Smooth muscle cell (in vitro differentiated cells): ENCODE data around the gene LSP1. TPM values are rescaled to one million over a fixed set of nuclear protein-coding genes. Genes with fewer than 3 reads are reported as not detected.
A peak's percentile ranks its signal among the peaks of the same experiment; 100 is the strongest.

ENCODE experiments used
- DNase-seq: peaks from one replicate; lab custom pipeline; 2025; ENCODE audit not compliant: unreplicated experiment; lab: John Stamatoyannopoulos, UW
- H2AFZ ChIP-seq: fragments of 200-600 bp; sonication (generic); 2 replicates; pipeline ENCODE4 v1.6.0; 2016; ENCODE audit warnings: antibody characterized with exemption, low read depth, mild to moderate bottlenecking
- H3F3A ChIP-seq: fragments of 200-600 bp; sonication (generic); 2 replicates; pipeline ENCODE4 v1.6.0; 2017; ENCODE audit warnings: antibody characterized with exemption, low read depth
- H3K27ac ChIP-seq: fragments of 200-600 bp; sonication (generic); 2 replicates; pipeline ENCODE4 v1.5.1; 2016; ENCODE audit warnings: low read depth, mild to moderate bottlenecking
- H3K27me3 ChIP-seq: fragments of 200-600 bp; sonication (generic); 2 replicates; pipeline ENCODE4 v1.6.1; 2016; ENCODE audit warnings: low read depth, mild to moderate bottlenecking
- H3K36me3 ChIP-seq: fragments of 200-600 bp; sonication (generic); 2 replicates; pipeline ENCODE4 v1.5.1; 2016; ENCODE audit warnings: low read depth
- H3K4me1 ChIP-seq: fragments of 200-600 bp; sonication (generic); 2 replicates; pipeline ENCODE4 v1.5.1; 2016; ENCODE audit warnings: low read depth
- H3K4me2 ChIP-seq: fragments of 200-600 bp; sonication (generic); 2 replicates; pipeline ENCODE4 v1.6.0; 2016; ENCODE audit warnings: mild to moderate bottlenecking
- H3K4me3 ChIP-seq: fragments of 200-600 bp; sonication (generic); 2 replicates; pipeline ENCODE4 v1.5.1; 2016; ENCODE audit warnings: mild to moderate bottlenecking
- H3K79me2 ChIP-seq: fragments of 200-600 bp; sonication (generic); 2 replicates; pipeline ENCODE4 v1.6.0; 2016; ENCODE audit warnings: low read depth, mild to moderate bottlenecking
- H3K9ac ChIP-seq: fragments of 200-600 bp; sonication (generic); 2 replicates; pipeline ENCODE4 v1.6.0; 2016; ENCODE audit warnings: low read depth
- H3K9me3 ChIP-seq: fragments of 200-600 bp; sonication (generic); replicated peaks from 2 replicates; pipeline ENCODE4 v1.5.1; 2016; ENCODE audit warnings: low read depth
- H4K20me1 ChIP-seq: fragments of 200-600 bp; sonication (generic); 2 replicates; pipeline ENCODE4 v1.6.0; 2016; ENCODE audit warnings: low read depth
- WGBS: methylation state at CpG from one replicate; pipeline ENCODE4 v1.1.7; 2016; ENCODE audit warnings: low lambda C conversion rate; 5-methylcytosine and 5-hydroxymethylcytosine counted together
- polyA plus RNA-seq: library from polyadenylated mRNA; unstranded; fragments of >200 nt; fragmentation: Nextera tagmentation; extraction: Ambion mirVana; gene quantifications from 2 replicates; pipeline ENCODE4 v1.2.1, GENCODE V29; 2016
- total RNA-seq: library from RNA; depleted of rRNA; stranded (reverse); fragments of >200 nt; gene quantifications from 2 replicates; pipeline ENCODE4 v1.2.3, GENCODE V29; 2014
- TF ChIP-seq, protein P1 (sequence below): fragments of 200-600 bp; sonication (generic); IDR thresholded peaks from 2 replicates; pipeline ENCODE4 v1.5.1; 2017; ENCODE audit warnings: borderline replicate concordance, mild to moderate bottlenecking, antibody characterized with exemption; ENCODE audit not compliant: insufficient read depth, poor library complexity, severe bottlenecking

The LSP1 gene
- total and polyA plus RNA-seq, 2 experiments from 2014 or later, result 2.1 to 13.7 TPM

DNA sequence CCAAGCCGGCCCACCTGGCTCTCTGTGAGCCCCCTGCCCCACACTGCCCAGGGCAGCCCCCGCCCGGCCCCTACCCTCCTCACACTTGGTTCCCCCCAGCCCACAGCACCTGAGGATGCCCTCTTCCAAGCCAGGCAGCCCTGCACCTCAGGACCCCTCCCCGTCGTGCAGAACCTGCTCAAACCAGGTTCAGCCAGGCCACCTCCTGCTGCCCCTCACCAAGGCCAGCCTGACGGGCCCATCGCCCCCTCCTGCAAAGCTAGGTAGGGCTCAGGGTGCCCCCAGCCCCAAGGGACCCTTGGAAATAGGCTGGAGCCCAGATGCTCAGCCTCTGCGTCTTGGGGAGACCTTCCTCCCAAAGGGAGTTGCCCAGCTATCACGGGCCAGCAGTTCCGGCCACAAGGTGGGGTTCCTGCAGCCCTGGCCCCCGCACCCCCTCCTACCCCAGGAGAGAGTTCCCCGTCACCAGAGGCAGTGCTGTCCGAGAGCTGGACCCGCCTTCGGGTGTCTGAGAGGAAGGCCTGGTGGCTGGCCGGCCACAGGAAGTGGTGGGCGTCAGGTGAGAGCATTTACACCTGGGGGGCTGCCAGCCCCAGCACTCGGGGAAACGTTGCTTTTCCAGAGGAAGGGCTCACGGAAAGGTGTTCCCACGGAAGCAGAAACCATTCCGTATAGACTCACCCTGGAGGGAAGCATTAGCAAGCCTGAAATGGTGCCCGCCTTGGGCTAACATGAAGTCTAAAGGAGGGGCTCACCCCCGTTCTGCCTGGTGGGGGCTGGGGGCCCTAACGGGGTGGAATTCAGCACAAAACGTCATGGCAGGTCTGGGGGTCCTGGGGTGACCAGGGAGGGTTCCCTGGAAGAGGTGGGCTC, 21.3 kb upstream of the LSP1 start:
- Histone ChIP-seq H3F3A (no peaks in the 10 kb centered on the region), H3K4me2 (peak overlapping the region; percentile 79), H3K79me2 (no peaks in the 10 kb centered on the region), H3K27ac (no peak overlapping the region), H4K20me1 (no peaks in the 10 kb centered on the region), H3K9me3 (no peaks in the 10 kb centered on the region), H3K9ac (no peak overlapping the region), H3K36me3 (no peaks in the 10 kb centered on the region), H3K4me3 (no peak overlapping the region), H2AFZ (no peak overlapping the region), H3K4me1 (peaks cover 12% of the 10 kb centered on the region), H3K27me3 (no peaks in the 10 kb centered on the region)
- 76% methylated on average over 23 of the region's 26 CpGs for WGBS
- no peak for DNase-seq
- TF ChIP-seq, protein P1, sequence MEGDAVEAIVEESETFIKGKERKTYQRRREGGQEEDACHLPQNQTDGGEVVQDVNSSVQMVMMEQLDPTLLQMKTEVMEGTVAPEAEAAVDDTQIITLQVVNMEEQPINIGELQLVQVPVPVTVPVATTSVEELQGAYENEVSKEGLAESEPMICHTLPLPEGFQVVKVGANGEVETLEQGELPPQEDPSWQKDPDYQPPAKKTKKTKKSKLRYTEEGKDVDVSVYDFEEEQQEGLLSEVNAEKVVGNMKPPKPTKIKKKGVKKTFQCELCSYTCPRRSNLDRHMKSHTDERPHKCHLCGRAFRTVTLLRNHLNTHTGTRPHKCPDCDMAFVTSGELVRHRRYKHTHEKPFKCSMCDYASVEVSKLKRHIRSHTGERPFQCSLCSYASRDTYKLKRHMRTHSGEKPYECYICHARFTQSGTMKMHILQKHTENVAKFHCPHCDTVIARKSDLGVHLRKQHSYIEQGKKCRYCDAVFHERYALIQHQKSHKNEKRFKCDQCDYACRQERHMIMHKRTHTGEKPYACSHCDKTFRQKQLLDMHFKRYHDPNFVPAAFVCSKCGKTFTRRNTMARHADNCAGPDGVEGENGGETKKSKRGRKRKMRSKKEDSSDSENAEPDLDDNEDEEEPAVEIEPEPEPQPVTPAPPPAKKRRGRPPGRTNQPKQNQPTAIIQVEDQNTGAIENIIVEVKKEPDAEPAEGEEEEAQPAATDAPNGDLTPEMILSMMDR, result no peak

DNA sequence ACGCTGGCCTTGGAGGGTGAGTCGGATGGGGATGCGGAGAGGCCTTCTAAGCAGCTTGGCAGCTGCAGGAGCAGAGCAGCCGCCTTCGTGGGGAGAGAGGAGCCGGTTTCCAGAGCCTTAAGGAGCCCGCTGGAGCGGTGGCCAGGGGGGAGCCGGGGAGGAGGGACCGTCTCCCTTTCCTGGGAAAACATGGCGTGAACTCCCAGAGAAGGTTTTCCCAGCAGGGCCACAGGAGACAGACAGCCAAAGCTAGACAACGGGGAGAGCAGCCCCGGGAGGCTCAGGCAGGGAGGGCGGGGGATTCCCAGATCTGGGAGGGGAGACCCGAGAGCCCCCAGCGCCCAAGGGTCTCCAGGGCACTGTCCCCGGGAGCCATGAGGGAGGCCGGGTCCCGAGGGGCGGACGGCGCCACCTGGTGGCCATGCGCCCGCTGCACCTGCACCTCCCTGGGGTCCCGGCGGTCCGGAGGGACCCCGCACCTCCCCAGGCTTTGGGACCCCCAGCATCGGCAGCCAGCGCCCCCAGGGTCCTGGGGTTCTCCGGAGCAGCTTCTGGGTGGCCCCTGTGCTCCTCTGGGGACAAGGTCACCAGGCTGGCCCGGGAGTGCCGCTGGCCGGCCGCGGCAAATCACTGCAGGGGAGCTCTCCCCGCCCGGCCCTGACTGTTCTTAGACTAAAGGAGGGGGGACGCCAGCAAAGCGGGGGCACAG, 20.5 kb upstream of the LSP1 start:
- Histone ChIP-seq H2AFZ (peak overlapping the region; percentile 14), H3K9ac (no peak overlapping the region), H4K20me1 (no peaks in the 10 kb centered on the region), H3F3A (no peaks in the 10 kb centered on the region), H3K4me2 (peak overlapping the region; percentile 79), H3K9me3 (no peaks in the 10 kb centered on the region), H3K36me3 (no peaks in the 10 kb centered on the region), H3K27me3 (no peaks in the 10 kb centered on the region), H3K4me3 (no peak overlapping the region), H3K4me1 (peaks cover 12% of the 10 kb centered on the region), H3K79me2 (no peaks in the 10 kb centered on the region), H3K27ac (no peak overlapping the region)
- peak; percentile 40 for DNase-seq
- 22% methylated on average over 28 of the region's 40 CpGs for WGBS
- TF ChIP-seq, protein P1, result peak; percentile 100

DNA sequence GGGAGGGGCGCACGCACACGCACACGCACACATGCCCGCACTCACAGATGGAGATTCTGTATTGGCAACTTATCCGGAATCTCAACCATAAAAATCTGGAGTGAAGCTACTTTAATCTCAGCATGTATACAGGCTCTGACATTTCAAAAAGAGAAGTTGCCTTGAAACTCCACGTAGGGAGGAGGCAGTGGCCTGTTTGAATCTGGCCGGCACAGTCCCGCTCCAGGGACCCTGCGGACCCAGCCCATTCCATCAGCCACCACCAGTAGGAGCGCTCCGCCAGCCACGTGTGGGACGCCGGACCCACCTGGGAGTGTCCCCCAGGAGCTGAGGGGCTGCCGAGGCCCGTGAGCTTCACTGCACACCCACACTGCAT, 20.0 kb upstream of the LSP1 start:
- Histone ChIP-seq H3K36me3 (no peaks in the 10 kb centered on the region), H3K4me3 (no peak overlapping the region), H3K27ac (no peak overlapping the region), H3K4me2 (peak overlapping the region; percentile 79), H3K9ac (no peak overlapping the region), H4K20me1 (no peaks in the 10 kb centered on the region), H3F3A (no peaks in the 10 kb centered on the region), H2AFZ (no peak overlapping the region), H3K4me1 (peaks cover 13% of the 10 kb centered on the region), H3K9me3 (no peaks in the 10 kb centered on the region), H3K27me3 (no peaks in the 10 kb centered on the region), H3K79me2 (no peaks in the 10 kb centered on the region)
- no peak for DNase-seq
- TF ChIP-seq, protein P1, result no peak
- 57% methylated on average over 17 of the region's 17 CpGs for WGBS
